Stimulated activated CD4-positive, alpha-beta T cell treated with anti-CD3 and anti-CD28 coated beads, TNF-alpha, amount 100 ng/mL, for 24 hours (primary cell): ENCODE results near the gene EPS8.
"Not testable (repeated sequence)": the region's sequence is repeated elsewhere in the genome, so short reads cannot be mapped to it uniquely, and the experiment has no call there.

ENCODE experiments used
- DNase-seq, 3 experiments: peaks; one replicate each; pipeline ENCODE4 v3.0.0-alpha.2; 2020; ENCODE audit warnings: low read depth in 3 of 3

EPS8 gene

GRCh38 chr12:15757553-15758255 is 31.5 kb downstream of the EPS8 start:
- no peak for DNase-seq

- DNase-seq: no peak
Observed at GRCh38 chr12:15756822-15757221, 32.4 kb downstream of the EPS8 start.

GRCh38 chr12:15754233-15754632 is 35.0 kb downstream of the EPS8 start:
- no peak for DNase-seq

GRCh38 chr12:15752785-15753184 is 36.4 kb downstream of the EPS8 start:
- no peak for DNase-seq

GRCh38 chr12:15751741-15752140 is 37.4 kb downstream of the EPS8 start:
- no peak for DNase-seq

- DNase-seq: no peak
Observed at GRCh38 chr12:15749937-15750336, 39.3 kb downstream of the EPS8 start.

- DNase-seq: not testable (repeated sequence)
Observed at GRCh38 chr12:15741870-15742269, 47.3 kb downstream of the EPS8 start.

GRCh38 chr12:15741082-15741481 is 48.1 kb downstream of the EPS8 start:
- DNase-seq: no peak

GRCh38 chr12:15740389-15740788 is 48.8 kb downstream of the EPS8 start:
- DNase-seq: not testable (repeated sequence)

- no peak for DNase-seq
Observed at GRCh38 chr12:15738438-15739015, 50.7 kb downstream of the EPS8 start.

- no peak for DNase-seq
Observed at GRCh38 chr12:15735837-15736615, 53.2 kb downstream of the EPS8 start.

- DNase-seq: no peak
Observed at GRCh38 chr12:15733136-15733535, 56.1 kb downstream of the EPS8 start.

- DNase-seq: no peak
Observed at GRCh38 chr12:15732341-15733061, 56.7 kb downstream of the EPS8 start.

GRCh38 chr12:15731940-15732339 is 57.2 kb downstream of the EPS8 start:
- DNase-seq: no peak

GRCh38 chr12:15729097-15729496 is 60.1 kb downstream of the EPS8 start:
- DNase-seq: no peak

GRCh38 chr12:15728118-15728598 is 61.0 kb downstream of the EPS8 start:
- no peak for DNase-seq

GRCh38 chr12:15726878-15727150 is 62.4 kb downstream of the EPS8 start:
- DNase-seq: no peak

- no peak for DNase-seq
Observed at GRCh38 chr12:15726027-15726877, 62.9 kb downstream of the EPS8 start.

- DNase-seq: no peak
Observed at GRCh38 chr12:15722951-15723350, 66.2 kb downstream of the EPS8 start.

GRCh38 chr12:15721316-15722115 is 67.7 kb downstream of the EPS8 start:
- DNase-seq: no peak

GRCh38 chr12:15720295-15720694 is 68.9 kb downstream of the EPS8 start:
- DNase-seq: no peak
